ENCODE measurements around the gene SARS2.

The SARS2 gene

GRCh38 chr19:38904581-38905539, 25.7 kb downstream of the SARS2 start:
- Histone ChIP-seq H3K4me3 (ENCODE audit: low read depth, low read length) (no peak overlapping the region), H3K9ac (no peak overlapping the region), H3K9me3 (ENCODE audit: control insufficient read depth, low read length) (no peaks in the 10 kb centered on the region), H3K4me2 (ENCODE audit: low read length) (no peak overlapping the region), H3K79me2 (peaks cover 3% of the 10 kb centered on the region), H3K36me3 (ENCODE audit: control insufficient read depth, insufficient read depth, low read length) (no peaks in the 10 kb centered on the region), H3K27me3 (ENCODE audit: control insufficient read depth, insufficient read depth, low read length) (no peaks in the 10 kb centered on the region), H3K4me1 (no peaks in the 10 kb centered on the region), H2AFZ (no peak overlapping the region), H3K27ac (no peak overlapping the region)
- TF ChIP-seq, protein P1, sequence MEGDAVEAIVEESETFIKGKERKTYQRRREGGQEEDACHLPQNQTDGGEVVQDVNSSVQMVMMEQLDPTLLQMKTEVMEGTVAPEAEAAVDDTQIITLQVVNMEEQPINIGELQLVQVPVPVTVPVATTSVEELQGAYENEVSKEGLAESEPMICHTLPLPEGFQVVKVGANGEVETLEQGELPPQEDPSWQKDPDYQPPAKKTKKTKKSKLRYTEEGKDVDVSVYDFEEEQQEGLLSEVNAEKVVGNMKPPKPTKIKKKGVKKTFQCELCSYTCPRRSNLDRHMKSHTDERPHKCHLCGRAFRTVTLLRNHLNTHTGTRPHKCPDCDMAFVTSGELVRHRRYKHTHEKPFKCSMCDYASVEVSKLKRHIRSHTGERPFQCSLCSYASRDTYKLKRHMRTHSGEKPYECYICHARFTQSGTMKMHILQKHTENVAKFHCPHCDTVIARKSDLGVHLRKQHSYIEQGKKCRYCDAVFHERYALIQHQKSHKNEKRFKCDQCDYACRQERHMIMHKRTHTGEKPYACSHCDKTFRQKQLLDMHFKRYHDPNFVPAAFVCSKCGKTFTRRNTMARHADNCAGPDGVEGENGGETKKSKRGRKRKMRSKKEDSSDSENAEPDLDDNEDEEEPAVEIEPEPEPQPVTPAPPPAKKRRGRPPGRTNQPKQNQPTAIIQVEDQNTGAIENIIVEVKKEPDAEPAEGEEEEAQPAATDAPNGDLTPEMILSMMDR (IDR thresholded peaks at IDR 0.05): no peak

- H3K27me3 ChIP-seq (ENCODE audit: control insufficient read depth, insufficient read depth, low read length): no peaks in the 10 kb centered on the region
- TF ChIP-seq, protein P1 (IDR thresholded peaks at IDR 0.05): no peak
- no peak overlapping the region for H3K27ac ChIP-seq
- no peak overlapping the region for H3K4me3 ChIP-seq (ENCODE audit: low read depth, low read length)
- H3K9me3 ChIP-seq (ENCODE audit: control insufficient read depth, low read length): no peaks in the 10 kb centered on the region
- peaks cover 5% of the 10 kb centered on the region for H3K4me1 ChIP-seq
- peaks cover 9% of the 10 kb centered on the region for H3K79me2 ChIP-seq
- no peak overlapping the region for H3K4me2 ChIP-seq (ENCODE audit: low read length)
- H3K36me3 ChIP-seq (ENCODE audit: control insufficient read depth, insufficient read depth, low read length): no peaks in the 10 kb centered on the region
- no peak overlapping the region for H3K9ac ChIP-seq
- no peak overlapping the region for H2AFZ ChIP-seq
These were observed 28.9 kb downstream of the SARS2 start for GRCh38 chr19:38901683-38902082.

DNA sequence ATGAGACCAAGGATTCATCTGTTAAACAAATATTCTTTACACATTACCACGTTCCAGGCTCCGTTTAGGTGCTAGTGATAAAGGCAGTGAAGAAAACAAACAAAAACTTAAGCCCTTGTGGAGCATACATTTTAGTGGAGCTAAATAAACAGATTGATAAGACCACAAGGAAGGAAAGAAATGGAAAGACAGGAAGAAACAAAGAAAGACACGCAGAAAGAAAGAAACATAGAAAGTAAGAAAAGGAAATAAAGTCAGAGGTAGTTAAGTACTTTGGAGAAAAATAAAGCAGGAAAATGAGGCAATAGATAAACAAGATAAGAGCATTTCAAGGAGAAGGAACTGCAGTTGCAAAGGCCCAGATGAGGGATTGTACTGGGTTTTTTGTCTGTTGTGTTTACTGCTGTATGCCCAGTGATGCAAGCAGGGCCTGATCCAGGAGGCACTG, 29.8 kb downstream of the SARS2 start:
- Histone ChIP-seq H3K9me3 (ENCODE audit: control insufficient read depth, low read length) (no peaks in the 10 kb centered on the region), H3K4me2 (ENCODE audit: low read length) (peak overlapping the region; percentile 95), H3K9ac (no peak overlapping the region), H3K4me3 (ENCODE audit: low read depth, low read length) (peak overlapping the region; percentile 93), H3K79me2 (peaks cover 9% of the 10 kb centered on the region), H3K27ac (no peak overlapping the region), H3K27me3 (ENCODE audit: control insufficient read depth, insufficient read depth, low read length) (no peaks in the 10 kb centered on the region), H3K36me3 (ENCODE audit: control insufficient read depth, insufficient read depth, low read length) (no peaks in the 10 kb centered on the region), H2AFZ (no peak overlapping the region), H3K4me1 (peaks cover 5% of the 10 kb centered on the region)
- TF ChIP-seq, protein P1 (IDR thresholded peaks at IDR 0.05): no peak

DNA sequence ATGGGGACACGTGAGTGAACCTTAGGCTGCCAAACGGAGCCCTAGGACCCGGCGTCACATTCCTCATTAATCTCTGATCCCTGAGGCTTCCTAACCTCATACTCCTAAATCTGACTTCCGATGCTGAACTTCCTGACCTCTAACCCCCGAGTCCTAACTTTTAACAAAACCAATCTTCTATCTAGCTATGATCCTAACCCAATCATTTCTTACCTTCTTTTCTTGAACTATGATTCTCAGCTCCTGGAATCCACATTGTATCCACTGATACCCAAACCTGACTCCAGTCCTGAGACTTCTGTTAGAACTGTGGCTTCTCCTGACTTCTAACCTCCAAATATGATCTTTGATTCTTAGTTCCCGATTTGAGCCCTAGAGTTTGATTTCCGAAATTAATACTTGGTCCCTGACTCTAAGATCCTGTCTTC, 30.3 kb downstream of the SARS2 start:
- Histone ChIP-seq H3K27ac (peak overlapping the region; percentile 68), H3K4me1 (peaks cover 5% of the 10 kb centered on the region), H3K36me3 (ENCODE audit: control insufficient read depth, insufficient read depth, low read length) (no peaks in the 10 kb centered on the region), H3K4me2 (ENCODE audit: low read length) (peak overlapping the region; percentile 95), H3K9me3 (ENCODE audit: control insufficient read depth, low read length) (no peaks in the 10 kb centered on the region), H3K4me3 (ENCODE audit: low read depth, low read length) (peak overlapping the region; percentile 93), H2AFZ (peak overlapping the region; percentile 82), H3K9ac (no peak overlapping the region), H3K27me3 (ENCODE audit: control insufficient read depth, insufficient read depth, low read length) (no peaks in the 10 kb centered on the region), H3K79me2 (peaks cover 9% of the 10 kb centered on the region)
- TF ChIP-seq, protein P1 (IDR thresholded peaks at IDR 0.05): no peak

All from parathyroid adenoma (tissue), 2 donors.